H1 (cell line): ENCODE data around the gene FLNA. TPM values are rescaled to one million over a fixed set of nuclear protein-coding genes. Genes with fewer than 3 reads are reported as not detected.
"Not testable (repeated sequence)": the region's sequence is repeated elsewhere in the genome, so short reads cannot be mapped to it uniquely, and the experiment has no call there.

Experiments
- CTCF ChIA-PET: fragments of 300-600 bp; sonication (Branson Sonifier 250); formaldehyde crosslinking; loops from one replicate; lab custom pipeline; 2021; ENCODE audit not compliant: partially characterized antibody; lab: Charles Lee
- POLR2A ChIA-PET: fragments of 300-600 bp; sonication (Branson Sonifier 250); formaldehyde crosslinking; loops from one replicate; lab custom pipeline; 2021; ENCODE audit warnings: inconsistent platforms; ENCODE audit not compliant: partially characterized antibody; lab: Charles Lee
- DNase-seq, 2 experiments: peaks; one replicate each; pipeline versions ENCODE4 v3.0.0 to v3.0.0-alpha.2; 2010 to 2022; ENCODE audit warnings: low spot score in 2 of 2, low read depth in 1 of 2, mixed read lengths in 1 of 2
- FAIRE-seq: peaks from 2 replicates; lab custom pipeline; 2011; peaks lifted over from hg19 to GRCh38; lab: Jason Lieb, UNC
- H2AFZ ChIP-seq: 2 replicates; pipeline ENCODE4 v1.8.1; 2012; ENCODE audit warnings: low read length, inconsistent platforms
- H2AK5ac ChIP-seq: 2 replicates; pipeline ENCODE4 v1.6.1; 2013; ENCODE audit warnings: low read depth, low read length
- H2BK120ac ChIP-seq: replicated peaks from 2 replicates; pipeline ENCODE3; 2013; ENCODE audit warnings: low read depth, low read length, inconsistent platforms
- H2BK12ac ChIP-seq: 2 replicates; pipeline ENCODE4 v1.6.1; 2013; ENCODE audit warnings: low read depth, low read length
- H2BK15ac ChIP-seq: 2 replicates; pipeline ENCODE4 v1.6.1; 2013; ENCODE audit warnings: low read length
- H2BK20ac ChIP-seq: 2 replicates; pipeline ENCODE4 v1.6.1; 2013; ENCODE audit warnings: low read length
- H2BK5ac ChIP-seq: 2 replicates; pipeline ENCODE4 v1.6.1; 2013; ENCODE audit warnings: low read depth, low read length
- H3K14ac ChIP-seq: 2 replicates; pipeline ENCODE4 v1.6.1; 2013; ENCODE audit warnings: inconsistent platforms; ENCODE audit not compliant: insufficient read length
- H3K18ac ChIP-seq: 2 replicates; pipeline ENCODE4 v1.6.1; 2013; ENCODE audit warnings: low read length; ENCODE audit errors: extremely low read depth
- H3K23ac ChIP-seq: 2 replicates; pipeline ENCODE4 v1.6.1; 2013; ENCODE audit warnings: inconsistent platforms; ENCODE audit not compliant: insufficient read length
- H3K23me2 ChIP-seq: 2 replicates; pipeline ENCODE4 v1.6.1; 2013; ENCODE audit warnings: low read depth, low read length
- H3K27ac ChIP-seq: 2 replicates; pipeline ENCODE4 v1.6.1; 2011; ENCODE audit warnings: low read depth, low read length, inconsistent platforms
- H3K27me3 ChIP-seq, 4 experiments: replicated peaks in 1 of 4; 1 replicate in 1 of 4; 2 replicates in 3 of 4; pipeline versions ENCODE4 v1.6.1 to v1.8.1; 2011 to 2013; ENCODE audit warnings: low read length in 3 of 4, mild to moderate bottlenecking in 3 of 4, inconsistent platforms in 2 of 4, mixed read lengths in 2 of 4, moderate library complexity in 1 of 4; ENCODE audit not compliant: control insufficient read depth in 3 of 4, insufficient read depth in 3 of 4; ENCODE audit errors: extremely low read depth in 1 of 4
- H3K36me3 ChIP-seq, 4 experiments: 2 replicates each; pipeline versions ENCODE4 v1.6.1 to v1.8.1; 2011 to 2013; ENCODE audit warnings: mild to moderate bottlenecking in 4 of 4, low read length in 3 of 4, moderate library complexity in 2 of 4, control low read depth in 1 of 4, inconsistent platforms in 1 of 4; ENCODE audit not compliant: insufficient read depth in 4 of 4, control insufficient read depth in 2 of 4
- H3K4ac ChIP-seq: replicated peaks from 2 replicates; pipeline ENCODE3; 2013; ENCODE audit warnings: low read length, low read depth, mixed read lengths, inconsistent platforms; ENCODE audit not compliant: insufficient read length
- H3K4me1 ChIP-seq, 4 experiments: replicated peaks in 1 of 4; 1 replicate in 1 of 4; 2 replicates in 3 of 4; pipeline versions ENCODE4 v1.6.1 to v1.8.1; 2011 to 2013; ENCODE audit warnings: low read length in 3 of 4, inconsistent platforms in 2 of 4, mixed read lengths in 1 of 4; ENCODE audit not compliant: insufficient read depth in 4 of 4, control insufficient read depth in 3 of 4
- H3K4me2 ChIP-seq, 2 experiments: 2 replicates each; pipeline versions ENCODE4 v1.6.1 to v1.8.1; 2011 to 2013; ENCODE audit warnings: low read depth in 2 of 2, low read length in 2 of 2, control low read depth in 1 of 2, inconsistent platforms in 1 of 2, mild to moderate bottlenecking in 1 of 2; ENCODE audit not compliant: insufficient read depth in 1 of 2
- H3K4me3 ChIP-seq, 4 experiments: fragments of 200-600, 300-600 bp in 1 of 4; sonication (generic), shearing (Covaris generic), sonication (Bioruptor Twin) in 1 of 4; 2 replicates each; pipeline versions ENCODE4 v1.5.1 to v1.8.1; 2011 to 2016; ENCODE audit warnings: low read length in 4 of 4, low read depth in 3 of 4, control low read depth in 2 of 4, inconsistent platforms in 2 of 4, mild to moderate bottlenecking in 2 of 4, mixed read lengths in 1 of 4, moderate library complexity in 1 of 4; ENCODE audit not compliant: insufficient read depth in 2 of 4; ENCODE audit errors: extremely low read depth in 1 of 4
- H3K56ac ChIP-seq: replicated peaks from 2 replicates; pipeline ENCODE3; 2013; ENCODE audit warnings: low read depth, mild to moderate bottlenecking, mixed read lengths, low read length, inconsistent platforms; ENCODE audit not compliant: insufficient read length
- H3K79me1 ChIP-seq: 2 replicates; pipeline ENCODE4 v1.6.1; 2013; ENCODE audit warnings: low read depth, low read length, control low read depth
- H3K79me2 ChIP-seq, 2 experiments: 2 replicates each; pipeline versions ENCODE4 v1.6.1 to v1.8.1; 2012 to 2013; ENCODE audit warnings: low read length in 2 of 2, mild to moderate bottlenecking in 2 of 2, inconsistent platforms in 1 of 2; ENCODE audit not compliant: insufficient read depth in 2 of 2, control insufficient read depth in 1 of 2
- H3K9ac ChIP-seq, 4 experiments: replicated peaks in 1 of 4; 1 replicate in 1 of 4; 2 replicates in 3 of 4; pipeline versions ENCODE4 v1.6.1 to v1.8.1; 2011 to 2013; ENCODE audit warnings: low read depth in 3 of 4, low read length in 3 of 4, control low read depth in 2 of 4, mild to moderate bottlenecking in 2 of 4, moderate library complexity in 2 of 4, inconsistent platforms in 1 of 4; ENCODE audit errors: extremely low read depth in 1 of 4
- H3K9me3 ChIP-seq, 2 experiments: 2 replicates each; pipeline versions ENCODE4 v1.6.1 to v1.8.1; 2012 to 2013; ENCODE audit warnings: mild to moderate bottlenecking in 2 of 2, moderate library complexity in 2 of 2, control low read depth in 1 of 2, inconsistent platforms in 1 of 2, low read depth in 1 of 2, low read length in 1 of 2, mixed read lengths in 1 of 2; ENCODE audit not compliant: insufficient read depth in 2 of 2
- H4K20me1 ChIP-seq, 2 experiments: replicated peaks in 1 of 2; 2 replicates each; pipeline versions ENCODE3 to v1.8.1; 2011 to 2013; ENCODE audit warnings: inconsistent platforms in 2 of 2, low read length in 2 of 2, mild to moderate bottlenecking in 1 of 2; ENCODE audit not compliant: insufficient read depth in 2 of 2, control insufficient read depth in 1 of 2
- H4K5ac ChIP-seq: 2 replicates; pipeline ENCODE4 v1.6.1; 2013; ENCODE audit warnings: low read length, low read depth, mixed read lengths, inconsistent platforms; ENCODE audit not compliant: insufficient read length
- H4K8ac ChIP-seq: 2 replicates; pipeline ENCODE4 v1.8.0; 2013; ENCODE audit warnings: mild to moderate bottlenecking, moderate library complexity, low read length, inconsistent platforms; ENCODE audit not compliant: insufficient read depth; ENCODE audit errors: extremely low read depth
- H4K91ac ChIP-seq: replicated peaks from 2 replicates; pipeline ENCODE3; 2013; ENCODE audit warnings: low read length, mixed read lengths, inconsistent platforms; ENCODE audit not compliant: insufficient read length
- WGBS, 2 experiments: shearing (Covaris generic) in 1 of 2; methylation state at CpG; one replicate each; pipeline versions ENCODE4 v1.1.6 to v1.1.7; 2013 to 2015; ENCODE audit warnings: low lambda C conversion rate in 2 of 2, mixed read lengths in 2 of 2, inconsistent platforms in 1 of 2, low coverage in 1 of 2, missing lambda C conversion rate in 1 of 2; ENCODE audit not compliant: insufficient replicate concordance in 2 of 2, insufficient coverage in 1 of 2, insufficient read length in 1 of 2; ENCODE audit errors: extremely low coverage in 1 of 2, missing lambda C conversion rate in 1 of 2; 5-methylcytosine and 5-hydroxymethylcytosine counted together
- polyA plus RNA-seq, 7 experiments: library from polyadenylated mRNA; depleted of rRNA in 3 of 7; stranded (reverse) in 5 of 7; unstranded in 2 of 7; fragments of >200 nt in 5 of 7; fragments of 200-250 nt in 2 of 7; gene quantifications; 1 replicate in 5 of 7; 2 replicates in 1 of 7; 4 replicates in 1 of 7; pipeline versions ENCODE4 v1.2.1 to v1.2.3, GENCODE V29; 2011 to 2013; ENCODE audit warnings: missing spikeins in 2 of 7, mixed read lengths in 2 of 7
- total RNA-seq: library from RNA; stranded (reverse); fragmentation: NEBNext Ultra II Directional; extraction: Animal tissue kit (Norgen Biotek cat#: 25700); gene quantifications from 2 replicates; pipeline ENCODE4 v1.2.1, GENCODE V29; 2021

FLNA gene
- total and polyA plus RNA-seq, 2 of the 8 experiments (the other 6 are each of a cell fraction or from before 2014, with no cell fraction given) = 315 to 925 TPM

DNA sequence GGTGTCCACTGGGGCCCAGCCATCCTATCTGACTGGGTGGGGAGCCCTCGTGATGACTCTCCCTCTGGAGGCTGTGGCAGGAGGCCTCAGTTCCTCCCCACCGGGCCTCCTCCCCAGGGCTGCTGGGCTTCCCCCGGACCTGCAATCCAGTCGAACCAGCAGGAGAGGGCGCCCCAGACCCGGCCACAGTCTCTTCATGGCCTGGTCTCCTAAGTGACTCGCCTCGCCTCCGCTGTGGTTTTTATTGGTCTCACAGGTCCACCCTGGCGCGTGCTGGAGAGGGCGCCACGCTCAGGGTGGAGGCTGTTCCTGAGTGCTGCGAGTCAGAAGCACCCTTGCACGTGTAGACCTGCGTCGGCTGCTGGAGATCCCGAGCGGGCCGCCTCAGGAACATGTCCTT is 30.8 kb downstream of the FLNA start:
- H3K9me3 ChIP-seq, H3K9ac ChIP-seq, H2BK5ac ChIP-seq, FAIRE-seq, DNase-seq, H2BK15ac ChIP-seq, H3K56ac ChIP-seq, POLR2A ChIA-PET, H3K23ac ChIP-seq, H4K91ac ChIP-seq, H4K8ac ChIP-seq, H2AFZ ChIP-seq, H3K4me3 ChIP-seq, H2BK120ac ChIP-seq, H4K20me1 ChIP-seq, H3K14ac ChIP-seq, H2BK12ac ChIP-seq, H3K4me1 ChIP-seq, H3K4ac ChIP-seq, H3K27ac ChIP-seq, H2BK20ac ChIP-seq, H3K27me3 ChIP-seq, H2AK5ac ChIP-seq, H3K18ac ChIP-seq, H3K36me3 ChIP-seq, H4K5ac ChIP-seq, H3K4me2 ChIP-seq, H3K79me1 ChIP-seq, H3K79me2 ChIP-seq, H3K23me2 ChIP-seq, CTCF ChIA-PET: not testable (repeated sequence)
- WGBS, 2 experiments = no CpG with 5 or more reads among the region's 20 CpGs

- H3K4me2 ChIP-seq, H3K14ac ChIP-seq, H2BK15ac ChIP-seq, H3K27ac ChIP-seq, H3K27me3 ChIP-seq, H4K91ac ChIP-seq, H3K4ac ChIP-seq, H3K79me2 ChIP-seq, DNase-seq, H2BK5ac ChIP-seq, H2BK120ac ChIP-seq, H3K23me2 ChIP-seq, H3K36me3 ChIP-seq, H3K4me3 ChIP-seq, H3K9ac ChIP-seq, H3K79me1 ChIP-seq, H4K8ac ChIP-seq, H2AK5ac ChIP-seq, H3K23ac ChIP-seq, CTCF ChIA-PET, POLR2A ChIA-PET, H4K5ac ChIP-seq, H4K20me1 ChIP-seq, H3K9me3 ChIP-seq, H2BK20ac ChIP-seq, H3K56ac ChIP-seq, H3K18ac ChIP-seq, H2AFZ ChIP-seq, H3K4me1 ChIP-seq, H2BK12ac ChIP-seq: not testable (repeated sequence)
- FAIRE-seq = peak; percentile 100
- no CpG with 5 or more reads among the region's 16 CpGs for WGBS, 2 experiments
Measured at GRCh38 chrX:154343063-154343462, 31.4 kb downstream of the FLNA start.
